CD4-positive, alpha-beta T cell (primary cell): Measurements from ENCODE around the gene SPDYE1. TPM values are rescaled to one million over a fixed set of nuclear protein-coding genes. Genes with fewer than 3 reads are reported as not detected.
"Not testable (repeated sequence)": the region's sequence is repeated elsewhere in the genome, so short reads cannot be mapped to it uniquely, and the experiment has no call there.

Experiments
- ATAC-seq: fragments of 200-7000 bp; cut with Tn5 transposase; one replicate; pipeline ENCODE4 v1.10.0; 2022; ENCODE audit warnings: mild to moderate bottlenecking; ENCODE audit not compliant: poor library complexity
- CTCF ChIA-PET: fragments of 350-600 bp; sonication (Branson Sonifier 250); formaldehyde crosslinking; loops from one replicate; lab custom pipeline; 2021; ENCODE audit warnings: antibody characterized with exemption, inconsistent platforms; lab: Charles Lee
- POLR2A ChIA-PET: fragments of 350-600 bp; sonication (Branson Sonifier 250); formaldehyde crosslinking; loops from one replicate; lab custom pipeline; 2021; ENCODE audit warnings: antibody characterized with exemption, inconsistent platforms; lab: Charles Lee
- DNase-seq, 14 experiments: peaks; one replicate each; pipeline ENCODE4 v3.0.0-alpha.2; 2013 to 2020; ENCODE audit warnings: mixed read lengths in 2 of 14
- H3K27ac ChIP-seq, 2 donors: one replicate each; pipeline versions ENCODE4 v1.5.1 to v1.7.0; 2013; ENCODE audit warnings: low read length in 2 of 2, low read depth in 1 of 2, mild to moderate bottlenecking in 1 of 2
- H3K27me3 ChIP-seq, 2 experiments: 1 replicate in 1 of 2; 2 replicates in 1 of 2; pipeline versions ENCODE4 v1.6.1 to v1.7.0; 2013; ENCODE audit warnings: low read length in 2 of 2, control low read depth in 1 of 2, mild to moderate bottlenecking in 1 of 2, moderate library complexity in 1 of 2; ENCODE audit not compliant: insufficient read depth in 2 of 2, control insufficient read depth in 1 of 2
- H3K36me3 ChIP-seq: one replicate; pipeline ENCODE4 v1.6.1; 2013; ENCODE audit warnings: low read length, control low read depth; ENCODE audit not compliant: insufficient read depth
- H3K4me1 ChIP-seq: one replicate; pipeline ENCODE4 v1.6.1; 2013; ENCODE audit warnings: low read length, control low read depth; ENCODE audit not compliant: insufficient read depth
- H3K4me3 ChIP-seq: one replicate; pipeline ENCODE4 v1.5.1; 2013; ENCODE audit warnings: mild to moderate bottlenecking, low read length, moderate library complexity
- H3K9me3 ChIP-seq, 2 experiments: 1 replicate in 1 of 2; 2 replicates in 1 of 2; pipeline versions ENCODE4 v1.6.1 to v1.7.0; 2013; ENCODE audit warnings: low read length in 2 of 2, mild to moderate bottlenecking in 2 of 2, control low read depth in 1 of 2, moderate library complexity in 1 of 2; ENCODE audit not compliant: control insufficient read depth in 1 of 2, insufficient read depth in 1 of 2
- H3K27ac Mint-ChIP-seq: one replicate; pipeline ENCODE4 v1.8.0; 2020; ENCODE audit warnings: mixed read lengths
- H3K27me3 Mint-ChIP-seq: one replicate; pipeline ENCODE4 v1.8.0; 2021; ENCODE audit warnings: mixed read lengths
- H3K36me3 Mint-ChIP-seq: one replicate; pipeline ENCODE4 v1.8.0; 2021; ENCODE audit warnings: low read depth, mixed read lengths
- H3K4me1 Mint-ChIP-seq: one replicate; pipeline ENCODE4 v1.8.0; 2021; ENCODE audit warnings: low read depth, mixed read lengths
- H3K4me3 Mint-ChIP-seq: one replicate; pipeline ENCODE4 v1.8.0; 2020; ENCODE audit warnings: mild to moderate bottlenecking, mixed read lengths
- H3K9me3 Mint-ChIP-seq: one replicate; pipeline ENCODE4 v1.8.0; 2020; ENCODE audit warnings: mixed read lengths
- intact Hi-C, 2 experiments: fragments of 100-400 bp; cut with DNase I in 1 of 2; cut with micrococcal nuclease in 1 of 2; formaldehyde crosslinking; loops; one replicate each; pipeline versions ENCODE4 v1.15.1 to v1.9.0; 2023 to 2025; cut with DNase I, micrococcal nuclease
- total RNA-seq, 174 experiments: library from RNA in 2 of 174; stranded (reverse) in 2 of 174; gene quantifications; one replicate each; pipeline ENCODE4 v1.2.3 and lab custom pipeline; 2021 to 2026

The SPDYE1 gene
- total RNA-seq, 2 experiments from 2014 or later, result not detected

DNA sequence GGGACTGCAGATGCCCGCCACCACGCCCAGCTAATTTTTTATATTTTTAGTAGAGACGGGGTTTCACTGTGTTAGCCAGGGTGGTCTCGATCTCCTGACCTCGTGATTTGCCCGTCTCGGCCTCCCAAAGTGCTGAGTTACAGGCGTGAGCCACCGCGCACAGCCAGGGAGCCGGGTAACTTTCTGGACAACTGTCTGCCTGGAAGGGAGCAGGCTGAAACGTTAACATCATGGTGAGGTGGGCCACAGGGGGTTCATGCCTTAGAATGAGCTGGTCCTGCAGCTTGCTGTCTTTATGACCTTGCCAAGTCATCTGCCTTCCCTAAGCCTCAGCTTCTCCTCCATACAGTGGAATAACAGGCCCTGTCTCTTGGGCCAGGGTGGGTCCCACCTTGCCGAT, 33.6 kb downstream of the SPDYE1 start:
- H3K27ac ChIP-seq, intact Hi-C loops, H3K27me3 ChIP-seq, ATAC-seq, H3K9me3 ChIP-seq, H3K27ac Mint-ChIP-seq, POLR2A ChIA-PET, H3K36me3 ChIP-seq, H3K4me1 ChIP-seq, H3K4me3 ChIP-seq, H3K36me3 Mint-ChIP-seq, CTCF ChIA-PET, H3K4me1 Mint-ChIP-seq, H3K27me3 Mint-ChIP-seq, H3K4me3 Mint-ChIP-seq, H3K9me3 Mint-ChIP-seq, DNase-seq: not testable (repeated sequence)

DNA sequence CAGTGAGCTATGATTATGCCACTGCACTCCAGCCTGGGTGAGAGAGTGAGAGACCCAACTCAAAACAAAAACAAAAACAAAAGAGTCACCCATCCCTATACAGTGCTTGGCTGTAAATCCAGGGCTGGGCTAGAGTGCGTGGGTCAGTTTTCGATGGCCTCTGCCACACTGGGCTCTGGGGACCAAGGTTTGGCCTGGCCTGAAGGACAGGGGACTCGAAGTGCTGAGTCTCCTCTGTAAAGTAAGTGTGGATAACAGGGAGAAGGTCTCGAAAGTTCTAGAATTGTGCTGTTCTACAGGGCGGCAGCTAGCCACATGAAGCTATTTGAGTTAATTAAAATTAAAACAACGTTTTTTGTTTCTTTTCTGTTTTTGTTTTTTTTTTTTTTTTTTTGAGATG, 34.3 kb downstream of the SPDYE1 start:
- H3K27me3 Mint-ChIP-seq, H3K9me3 ChIP-seq, CTCF ChIA-PET, H3K9me3 Mint-ChIP-seq, H3K36me3 ChIP-seq, intact Hi-C loops, ATAC-seq, H3K36me3 Mint-ChIP-seq, H3K4me3 ChIP-seq, H3K27ac ChIP-seq, H3K4me3 Mint-ChIP-seq, H3K4me1 ChIP-seq, H3K4me1 Mint-ChIP-seq, DNase-seq, POLR2A ChIA-PET, H3K27ac Mint-ChIP-seq, H3K27me3 ChIP-seq: not testable (repeated sequence)

DNA sequence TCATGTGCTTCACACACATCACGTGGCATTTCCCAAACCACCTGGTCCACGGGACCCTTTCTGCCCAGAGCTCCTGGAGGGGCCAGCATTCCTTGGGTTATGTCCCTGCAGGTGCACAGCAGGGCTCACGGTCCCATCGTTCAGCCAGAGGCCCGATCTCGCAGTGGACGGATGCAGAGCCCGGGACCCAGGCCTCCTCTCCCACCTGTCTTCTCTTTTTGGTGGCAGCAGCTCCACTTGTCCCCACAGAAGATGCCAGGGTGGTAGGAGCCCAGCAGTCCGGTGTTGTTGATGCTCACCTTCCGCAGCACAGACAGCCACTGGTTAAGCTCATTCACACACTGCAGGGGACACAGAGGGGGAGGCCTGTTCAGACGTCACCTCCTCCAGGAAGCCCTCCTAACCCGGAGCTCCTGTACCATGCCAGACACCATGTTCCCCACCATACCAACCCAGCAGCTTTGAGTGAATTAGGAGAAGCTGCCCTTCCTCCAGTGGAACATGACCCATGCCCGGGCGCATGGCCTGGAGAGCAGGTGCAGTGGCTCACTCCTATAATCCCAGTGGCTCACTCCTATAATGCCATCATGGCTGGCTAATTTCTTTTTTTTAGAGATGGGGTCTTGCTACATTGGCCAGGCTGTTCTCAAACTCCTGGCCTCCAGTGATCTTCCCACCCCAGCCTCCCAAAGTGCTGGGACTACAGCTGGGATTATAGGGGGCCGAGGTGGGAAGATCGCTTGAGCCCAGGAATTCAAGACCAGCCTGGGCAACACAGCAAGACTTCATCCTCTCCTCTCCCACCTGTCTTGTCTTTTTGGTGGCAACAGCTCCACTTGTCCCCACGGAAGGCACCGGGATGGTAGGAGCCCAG, 36.5 kb downstream of the SPDYE1 start:
- H3K4me3 ChIP-seq, H3K36me3 Mint-ChIP-seq, H3K27me3 ChIP-seq, intact Hi-C loops, H3K27me3 Mint-ChIP-seq, H3K9me3 ChIP-seq, CTCF ChIA-PET, H3K4me1 Mint-ChIP-seq, ATAC-seq, POLR2A ChIA-PET, H3K27ac Mint-ChIP-seq, H3K36me3 ChIP-seq, H3K9me3 Mint-ChIP-seq, H3K4me1 ChIP-seq, DNase-seq, H3K4me3 Mint-ChIP-seq, H3K27ac ChIP-seq: not testable (repeated sequence)

DNA sequence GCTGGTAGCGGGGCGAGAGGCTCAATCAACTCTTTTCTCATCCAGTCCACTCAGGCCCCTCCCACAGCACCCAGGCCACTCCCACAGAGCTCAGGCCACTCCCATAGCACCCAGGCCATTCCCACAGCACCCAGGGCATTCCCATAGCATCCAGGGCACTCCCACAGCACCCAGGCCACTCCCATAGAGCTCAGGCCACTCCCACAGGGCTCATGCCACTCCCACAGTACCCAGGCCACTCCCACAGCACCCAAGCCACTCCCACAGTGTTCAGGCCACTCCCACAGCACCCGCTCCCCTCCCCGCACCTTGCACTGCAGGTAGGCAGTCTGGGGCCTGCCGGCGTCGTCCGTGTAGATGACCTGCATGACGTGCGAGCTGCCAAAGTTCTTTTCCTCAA, 38.7 kb downstream of the SPDYE1 start:
- H3K4me1 Mint-ChIP-seq, H3K4me3 ChIP-seq, H3K27me3 Mint-ChIP-seq, H3K27ac ChIP-seq, H3K27ac Mint-ChIP-seq, H3K36me3 ChIP-seq, H3K4me1 ChIP-seq, H3K9me3 ChIP-seq, H3K4me3 Mint-ChIP-seq, CTCF ChIA-PET, POLR2A ChIA-PET, H3K36me3 Mint-ChIP-seq, H3K27me3 ChIP-seq, H3K9me3 Mint-ChIP-seq, intact Hi-C loops: not testable (repeated sequence)
- DNase-seq (peak in 6 of 14 experiments; percentile 28 to 65 (median 44)), ATAC-seq (peak; percentile 15)

DNA sequence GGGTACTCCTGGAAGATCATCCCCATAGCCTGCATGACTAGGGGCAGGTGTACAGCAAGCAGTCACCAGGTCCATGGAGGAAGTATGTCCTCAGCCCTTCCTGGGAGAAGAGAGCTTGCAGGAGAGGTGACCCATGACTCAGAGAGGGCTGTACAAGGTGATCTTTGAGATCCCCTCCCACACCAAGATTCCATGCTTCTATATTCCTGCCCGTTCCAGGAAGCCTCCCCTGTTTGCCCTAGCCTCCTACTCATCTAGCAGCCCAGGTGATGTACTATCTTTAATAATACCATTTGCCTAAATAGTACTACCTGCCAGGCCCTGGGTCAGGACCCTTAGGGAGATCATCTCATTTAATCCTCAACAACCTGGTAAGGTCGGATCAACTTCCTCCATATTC, 40.3 kb downstream of the SPDYE1 start:
- intact Hi-C loops, H3K27ac ChIP-seq, H3K4me1 ChIP-seq, H3K36me3 ChIP-seq, DNase-seq, H3K4me3 Mint-ChIP-seq, H3K9me3 Mint-ChIP-seq, CTCF ChIA-PET, H3K9me3 ChIP-seq, H3K4me1 Mint-ChIP-seq, ATAC-seq, H3K36me3 Mint-ChIP-seq, POLR2A ChIA-PET, H3K27me3 Mint-ChIP-seq, H3K27me3 ChIP-seq, H3K4me3 ChIP-seq: not testable (repeated sequence)
- H3K27ac Mint-ChIP-seq, result peak overlapping the region; percentile 50

DNA sequence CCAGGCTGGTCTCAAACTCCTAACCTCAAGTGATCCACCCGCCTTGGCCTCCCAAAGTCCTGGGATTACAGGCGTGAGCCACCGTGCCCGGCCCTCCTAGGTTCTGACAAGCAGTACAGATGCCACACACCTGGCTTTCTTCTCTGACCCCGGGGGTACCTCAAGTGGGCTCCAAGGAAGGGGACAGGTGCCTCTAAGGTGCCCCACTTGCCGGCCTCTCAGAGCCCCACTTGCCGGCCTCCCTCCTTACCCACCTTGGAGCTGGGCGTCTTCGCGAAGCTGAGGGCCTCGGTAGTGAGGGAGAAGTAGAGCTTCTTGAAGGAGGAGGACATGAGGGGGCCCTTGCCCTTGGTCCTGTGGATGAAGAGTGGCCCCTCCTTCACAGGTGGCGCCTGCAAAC, 40.9 kb downstream of the SPDYE1 start:
- H3K27ac ChIP-seq, H3K9me3 Mint-ChIP-seq, ATAC-seq, CTCF ChIA-PET, H3K4me1 ChIP-seq, POLR2A ChIA-PET, H3K27me3 ChIP-seq, H3K4me1 Mint-ChIP-seq, H3K36me3 Mint-ChIP-seq, H3K27me3 Mint-ChIP-seq, intact Hi-C loops, H3K9me3 ChIP-seq, H3K4me3 Mint-ChIP-seq, DNase-seq, H3K4me3 ChIP-seq, H3K36me3 ChIP-seq: not testable (repeated sequence)
- peak overlapping the region; percentile 50 for H3K27ac Mint-ChIP-seq

- H3K27me3 Mint-ChIP-seq, H3K36me3 ChIP-seq, POLR2A ChIA-PET, H3K36me3 Mint-ChIP-seq, H3K27me3 ChIP-seq, H3K9me3 ChIP-seq, CTCF ChIA-PET, intact Hi-C loops, H3K9me3 Mint-ChIP-seq: not testable (repeated sequence)
- peak; percentile 69 for ATAC-seq
- H3K27ac Mint-ChIP-seq, result peak overlapping the region; percentile 90
- peak overlapping the region; percentile 71 for H3K4me3 Mint-ChIP-seq
- H3K4me1 Mint-ChIP-seq, result peaks cover 11% of the 10 kb centered on the region
- Histone ChIP-seq H3K4me3 (peak overlapping the region; percentile 19), H3K27ac (peak overlapping the region in 1 of 2 donors; percentile 7), H3K4me1 (peaks cover 15% of the 10 kb centered on the region)
- DNase-seq, result peak; percentile 70 to 92 (median 82)
These were observed 41.4 kb downstream of the SPDYE1 start for GRCh38 chr7:44038961-44039558.
